Uterus (tissue), 4 donors: Measurements from ENCODE around the gene RNF10. TPM values are rescaled to one million over a fixed set of nuclear protein-coding genes. Genes with fewer than 3 reads are reported as not detected.
A peak's percentile ranks its signal among the peaks of the same experiment; 100 is the strongest.

Experiments used
- DNase-seq, 2 donors: peaks; one replicate each; pipeline ENCODE4 v3.0.0-alpha.2; 2019 to 2020
- H3K27ac ChIP-seq, 2 donors: fragments of 200-600 bp; sonication (generic); 1 replicate in 1 of 2; 2 replicates in 1 of 2; pipeline ENCODE4 v1.5.1; 2016 to 2018
- H3K27me3 ChIP-seq, 2 donors: fragments of 200-600 bp; sonication (generic); one replicate each; pipeline ENCODE4 v1.5.1; 2018 to 2019; ENCODE audit warnings: control low read depth in 1 of 2
- H3K36me3 ChIP-seq, 2 donors: fragments of 200-600 bp; sonication (generic); one replicate each; pipeline ENCODE4 v1.5.1; 2019; ENCODE audit warnings: control low read depth in 1 of 2
- H3K4me1 ChIP-seq, 2 donors: fragments of 200-600 bp; sonication (generic); one replicate each; pipeline ENCODE4 v1.5.1; 2018 to 2019; ENCODE audit warnings: control low read depth in 1 of 2
- H3K4me3 ChIP-seq, 2 donors: fragments of 200-600 bp; sonication (generic); 1 replicate in 1 of 2; 2 replicates in 1 of 2; pipeline ENCODE4 v1.5.1; 2018 to 2019; ENCODE audit warnings: mild to moderate bottlenecking in 1 of 2
- H3K9me3 ChIP-seq, 2 donors: fragments of 200-600 bp; sonication (generic); one replicate each; pipeline ENCODE4 v1.5.1; 2019; ENCODE audit warnings: control low read depth in 1 of 2
- CTCF ChIP-seq, 4 experiments: fragments of 200-600 bp in 2 of 4; fragments of 450-650 bp in 2 of 4; sonication (generic) in 2 of 4; IDR thresholded peaks; one replicate each; pipeline ENCODE4 v1.5.1; 2016 to 2019; ENCODE audit warnings: antibody characterized with exemption in 4 of 4, mild to moderate bottlenecking in 2 of 4, moderate library complexity in 1 of 4
- POLR2A ChIP-seq, 2 donors: fragments of 450-650 bp; IDR thresholded peaks; one replicate each; pipeline ENCODE4 v1.6.1; 2016; ENCODE audit warnings: antibody characterized with exemption in 2 of 2, mild to moderate bottlenecking in 1 of 2, moderate library complexity in 1 of 2
- intact Hi-C: fragments of 100-400 bp; cut with DNase I; formaldehyde crosslinking; loops from one replicate; pipeline ENCODE4 v1.15.1; 2023; ENCODE audit warnings: low total_unique reads
- total RNA-seq, 4 donors: library from RNA; depleted of rRNA in 3 of 4; stranded (reverse); fragments of >200 nt in 3 of 4; gene quantifications; one replicate each; pipeline versions ENCODE4 v1.1.0 to v1.2.4, GENCODE V29; 2014 to 2023
- donor health status: DM: yes; HTN: yes; CAD: no.

Gene RNF10
- total RNA-seq, 4 donors from 2014 or later: 53.8 to 169 (median 103) TPM

GRCh38 chr12:120584343-120585149 is 50.4 kb downstream of the RNF10 start:
- peak; percentile 26 to 42 for DNase-seq
- TF ChIP-seq CTCF (IDR thresholded peaks at IDR 0.05): peak; percentile 10 to 36 (median 25)
- TF ChIP-seq POLR2A (IDR thresholded peaks at IDR 0.05): no peak
- intact Hi-C loops: no loop called here
- H3K4me3 ChIP-seq: peak overlapping the region in 1 of 2 donors; percentile 29
- H3K4me1 ChIP-seq: peaks cover 0 to 13% of the 10 kb centered on the region in 2 donors
- H3K36me3 ChIP-seq: no peaks in the 10 kb centered on the region
- H3K27ac ChIP-seq: peak overlapping the region in 1 of 2 donors; percentile 43
- H3K27me3 ChIP-seq: no peaks in the 10 kb centered on the region
- H3K9me3 ChIP-seq: no peaks in the 10 kb centered on the region

- H3K27ac ChIP-seq: no peak overlapping the region
- intact Hi-C loops: no loop called here
- TF ChIP-seq CTCF (IDR thresholded peaks at IDR 0.05): no peak
- no peak for TF ChIP-seq POLR2A (IDR thresholded peaks at IDR 0.05)
- H3K27me3 ChIP-seq: no peaks in the 10 kb centered on the region
- H3K9me3 ChIP-seq: no peaks in the 10 kb centered on the region
- H3K4me3 ChIP-seq: no peak overlapping the region
- peaks cover 0 to 13% of the 10 kb centered on the region in 2 donors for H3K4me1 ChIP-seq
- DNase-seq: no peak
- H3K36me3 ChIP-seq: no peaks in the 10 kb centered on the region
Observed at GRCh38 chr12:120586206-120586605, 52.0 kb downstream of the RNF10 start.

- no peaks in the 10 kb centered on the region for H3K36me3 ChIP-seq
- no peak for DNase-seq
- no peak overlapping the region for H3K27ac ChIP-seq
- H3K4me3 ChIP-seq: no peak overlapping the region
- intact Hi-C loops: no loop called here
- peaks cover 0 to 13% of the 10 kb centered on the region in 2 donors for H3K4me1 ChIP-seq
- H3K27me3 ChIP-seq: no peaks in the 10 kb centered on the region
- no peaks in the 10 kb centered on the region for H3K9me3 ChIP-seq
- TF ChIP-seq CTCF (IDR thresholded peaks at IDR 0.05) (no peak), POLR2A (IDR thresholded peaks at IDR 0.05) (no peak)
Observed at GRCh38 chr12:120586860-120587259, 52.7 kb downstream of the RNF10 start.

GRCh38 chr12:120588371-120588770 is 54.2 kb downstream of the RNF10 start:
- H3K27me3 ChIP-seq: no peaks in the 10 kb centered on the region
- TF ChIP-seq POLR2A (IDR thresholded peaks at IDR 0.05) (no peak), CTCF (IDR thresholded peaks at IDR 0.05) (no peak)
- intact Hi-C loops: no loop called here
- H3K4me3 ChIP-seq: no peak overlapping the region
- peaks cover 0 to 12% of the 10 kb centered on the region in 2 donors for H3K4me1 ChIP-seq
- no peak overlapping the region for H3K27ac ChIP-seq
- no peaks in the 10 kb centered on the region for H3K36me3 ChIP-seq
- DNase-seq: no peak
- H3K9me3 ChIP-seq: no peaks in the 10 kb centered on the region
